HEK293 (cell line): Measurements from ENCODE around the gene WNT7B.

Source experiments
- OSR2 ChIP-seq: fragments of 450-650 bp; formaldehyde crosslinking; IDR thresholded peaks from 2 replicates; pipeline ENCODE4 v1.5.1; 2016; ENCODE audit warnings: missing biosample characterization, missing genetic modification characterization
- REST ChIP-seq: fragments of 450-650 bp; formaldehyde crosslinking; IDR thresholded peaks from 2 replicates; pipeline ENCODE4 v1.5.1; 2016; ENCODE audit warnings: missing biosample characterization, missing genetic modification characterization
- ZBTB1 ChIP-seq: fragments of 450-650 bp; formaldehyde crosslinking; IDR thresholded peaks from 2 replicates; pipeline ENCODE4 v1.5.1; 2016; ENCODE audit warnings: missing biosample characterization, missing genetic modification characterization
- ZNF623 ChIP-seq: fragments of 450-650 bp; formaldehyde crosslinking; IDR thresholded peaks from 2 replicates; pipeline ENCODE4 v1.5.1; 2016; ENCODE audit warnings: missing biosample characterization, missing genetic modification characterization

- TF ChIP-seq OSR2 (no peak), ZBTB1 (tag by site-specific recombination) (no peak), REST (tag by site-specific recombination) (no peak), ZNF623 (tag by site-specific recombination) (no peak)
These were observed 48.1 kb downstream of the WNT7B start for GRCh38 chr22:45928726-45929368.
